Loucy (cell line): ENCODE data around the gene TSHZ2.

Experiments
- H2AFZ ChIP-seq: fragments of 200-600 bp; sonication (generic); 2 replicates; pipeline ENCODE4 v1.6.0; 2016; ENCODE audit warnings: antibody characterized with exemption, mild to moderate bottlenecking, low read length, moderate library complexity
- H3F3A ChIP-seq: fragments of 200-600 bp; 2 replicates; pipeline ENCODE4 v1.6.0; 2016; ENCODE audit warnings: antibody characterized with exemption, low read depth, mild to moderate bottlenecking
- H3K27me3 ChIP-seq: fragments of 200-600 bp; sonication (generic); 2 replicates; pipeline ENCODE4 v1.6.1; 2014; ENCODE audit warnings: low read length, mild to moderate bottlenecking; ENCODE audit not compliant: insufficient read depth, poor library complexity, severe bottlenecking
- H3K36me3 ChIP-seq: fragments of 200-600 bp; sonication (generic); 2 replicates; pipeline ENCODE4 v1.6.1; 2016; ENCODE audit warnings: low read length; ENCODE audit not compliant: insufficient read depth
- H3K4me1 ChIP-seq: fragments of 200-600 bp; sonication (generic); 2 replicates; pipeline ENCODE4 v1.5.1; 2014; ENCODE audit warnings: low read length, mild to moderate bottlenecking; ENCODE audit not compliant: insufficient read depth, poor library complexity, severe bottlenecking
- H3K4me2 ChIP-seq: fragments of 200-600 bp; sonication (generic); 2 replicates; pipeline ENCODE4 v1.6.0; 2014; ENCODE audit warnings: antibody characterized with exemption, low read length, low read depth, mild to moderate bottlenecking; ENCODE audit not compliant: poor library complexity, severe bottlenecking
- H3K4me3 ChIP-seq: fragments of 200-600 bp; sonication (generic); 2 replicates; pipeline ENCODE4 v1.5.1; 2014; ENCODE audit warnings: low read length, mild to moderate bottlenecking, mixed read lengths; ENCODE audit not compliant: poor library complexity, severe bottlenecking
- H3K79me2 ChIP-seq: fragments of 200-600 bp; sonication (generic); 2 replicates; pipeline ENCODE4 v1.6.1; 2014; ENCODE audit warnings: low read length; ENCODE audit not compliant: insufficient read depth
- H3K9ac ChIP-seq: fragments of 200-600 bp; sonication (generic); 2 replicates; pipeline ENCODE4 v1.6.0; 2014; ENCODE audit warnings: mild to moderate bottlenecking, low read depth, low read length, moderate library complexity; ENCODE audit not compliant: poor library complexity, severe bottlenecking
- H3K9me2 ChIP-seq: fragments of 200-600 bp; sonication (generic); replicated peaks from 2 replicates; pipeline ENCODE4 v1.6.1; 2016; ENCODE audit warnings: low read depth, low read length, mixed read lengths
- H3K9me3 ChIP-seq: fragments of 200-600 bp; sonication (generic); 2 replicates; pipeline ENCODE4 v1.6.1; 2014; ENCODE audit warnings: mild to moderate bottlenecking, antibody characterized with exemption, low read length, low read depth; ENCODE audit not compliant: insufficient read depth
- H4K20me1 ChIP-seq: fragments of 200-600 bp; sonication (generic); 2 replicates; pipeline ENCODE4 v1.6.0; 2014; ENCODE audit warnings: antibody characterized with exemption, low read length, mild to moderate bottlenecking; ENCODE audit not compliant: insufficient read depth, poor library complexity, severe bottlenecking
- CTCF ChIP-seq: fragments of 200-600 bp; sonication (generic); conservative IDR thresholded peaks from 2 replicates; pipeline ENCODE4 v1.5.1; 2014; ENCODE audit warnings: mild to moderate bottlenecking, antibody characterized with exemption, low read length
- EZH2phosphoT487 ChIP-seq: fragments of 200-600 bp; IDR thresholded peaks from 2 replicates; pipeline ENCODE4 v1.6.1; 2018; ENCODE audit warnings: antibody characterized with exemption, mild to moderate bottlenecking, moderate library complexity, borderline replicate concordance

The TSHZ2 gene

DNA sequence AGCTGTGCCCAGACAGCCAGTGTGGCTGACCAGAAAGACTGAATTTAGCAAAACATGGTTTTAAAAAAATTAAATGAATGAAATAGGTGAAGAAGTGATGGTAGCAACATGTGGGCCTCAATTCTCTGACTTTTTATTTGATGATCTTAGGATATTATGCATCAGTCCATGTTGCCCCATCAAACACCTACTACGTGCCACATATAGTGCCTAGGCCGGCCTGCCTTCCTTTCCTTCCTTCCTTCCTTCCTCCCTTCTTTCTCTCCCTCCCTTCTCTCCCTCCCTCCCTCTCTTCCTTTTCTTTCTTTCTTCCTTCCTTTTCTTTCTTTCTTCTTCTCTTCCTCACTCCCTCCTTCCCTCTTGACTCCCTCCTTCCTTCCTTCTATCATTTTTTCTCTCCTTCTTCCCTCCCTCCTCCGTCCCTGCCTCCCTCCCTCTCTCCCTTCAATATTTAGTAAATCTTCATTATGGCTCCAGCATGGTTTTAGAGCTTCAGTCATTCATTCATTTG, 209.8 kb downstream of the TSHZ2 start:
- no peaks in the 10 kb centered on the region for H3K4me1 ChIP-seq
- no peaks in the 10 kb centered on the region for H4K20me1 ChIP-seq
- H3K9me3 ChIP-seq, result no peaks in the 10 kb centered on the region
- H3K9ac ChIP-seq, result no peak overlapping the region
- H3K79me2 ChIP-seq, result no peaks in the 10 kb centered on the region
- H3K27me3 ChIP-seq, result no peaks in the 10 kb centered on the region
- H3F3A ChIP-seq, result no peaks in the 10 kb centered on the region
- TF ChIP-seq EZH2phosphoT487 (no peak), CTCF (no peak)
- no peak overlapping the region for H3K4me3 ChIP-seq
- no peaks in the 10 kb centered on the region for H3K9me2 ChIP-seq
- no peak overlapping the region for H3K4me2 ChIP-seq
- H3K36me3 ChIP-seq, result no peaks in the 10 kb centered on the region
- no peak overlapping the region for H2AFZ ChIP-seq

DNA sequence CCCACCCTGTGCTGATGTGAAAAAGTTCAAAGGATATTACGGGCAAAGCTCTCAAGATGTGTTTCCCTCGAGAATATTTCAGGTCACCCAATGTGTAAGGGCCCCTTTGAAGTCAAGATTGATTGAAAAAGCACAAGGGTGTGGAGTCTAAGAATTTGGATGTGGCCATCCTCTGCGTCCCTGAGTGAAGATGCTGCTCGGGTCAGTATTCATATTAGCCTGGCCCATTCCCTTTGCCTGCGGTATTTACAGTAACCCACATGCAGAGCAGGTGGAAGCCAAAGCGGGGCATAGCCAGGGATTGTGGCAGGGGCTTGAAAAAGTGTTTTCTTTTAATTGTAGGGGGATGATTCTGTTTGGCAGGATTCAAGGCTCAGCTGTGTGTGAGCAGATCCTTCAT, 211.0 kb downstream of the TSHZ2 start:
- H3K9me3 ChIP-seq, result no peaks in the 10 kb centered on the region
- H3K9me2 ChIP-seq, result no peaks in the 10 kb centered on the region
- H3K9ac ChIP-seq, result no peak overlapping the region
- no peak overlapping the region for H3K4me3 ChIP-seq
- TF ChIP-seq CTCF (no peak), EZH2phosphoT487 (no peak)
- H3K36me3 ChIP-seq, result no peaks in the 10 kb centered on the region
- H3F3A ChIP-seq, result no peaks in the 10 kb centered on the region
- H2AFZ ChIP-seq, result no peak overlapping the region
- H3K4me1 ChIP-seq, result no peaks in the 10 kb centered on the region
- no peaks in the 10 kb centered on the region for H3K27me3 ChIP-seq
- H3K79me2 ChIP-seq, result no peaks in the 10 kb centered on the region
- no peaks in the 10 kb centered on the region for H4K20me1 ChIP-seq
- H3K4me2 ChIP-seq, result no peak overlapping the region

- no peaks in the 10 kb centered on the region for H3F3A ChIP-seq
- H3K9me3 ChIP-seq, result no peaks in the 10 kb centered on the region
- no peaks in the 10 kb centered on the region for H3K36me3 ChIP-seq
- H3K9ac ChIP-seq, result no peak overlapping the region
- no peaks in the 10 kb centered on the region for H4K20me1 ChIP-seq
- no peaks in the 10 kb centered on the region for H3K79me2 ChIP-seq
- H3K4me2 ChIP-seq, result no peak overlapping the region
- no peak; the same call in 1 of the 2 replicates for TF ChIP-seq CTCF
- no peak for TF ChIP-seq EZH2phosphoT487
- H2AFZ ChIP-seq, result no peak overlapping the region
- H3K4me1 ChIP-seq, result no peaks in the 10 kb centered on the region
- no peaks in the 10 kb centered on the region for H3K27me3 ChIP-seq
- H3K4me3 ChIP-seq, result no peak overlapping the region
- H3K9me2 ChIP-seq, result no peaks in the 10 kb centered on the region
These were observed 214.5 kb downstream of the TSHZ2 start for GRCh38 chr20:53186635-53187034.
